Lower leg skin (tissue), 3 donors: ENCODE results near the gene NOS1.

ENCODE experiments used
- CTCF ChIP-seq, 3 donors: fragments of 450-650 bp; IDR thresholded peaks; one replicate each; pipeline ENCODE4 v1.5.1; 2016; ENCODE audit warnings: antibody characterized with exemption in 3 of 3, mild to moderate bottlenecking in 3 of 3, moderate library complexity in 2 of 3
- POLR2A ChIP-seq, 2 donors: fragments of 450-650 bp; IDR thresholded peaks; one replicate each; pipeline ENCODE4 v1.6.1; 2016 to 2017; ENCODE audit warnings: antibody characterized with exemption in 2 of 2, mild to moderate bottlenecking in 1 of 2, moderate library complexity in 1 of 2

- TF ChIP-seq CTCF (IDR thresholded peaks at IDR 0.05) (no peak), POLR2A (IDR thresholded peaks at IDR 0.05) (no peak)
Observed at GRCh38 chr12:117404203-117404853, 42.9 kb upstream of the NOS1 start.
